Stimulated activated CD8-positive, alpha-beta memory T cell treated with anti-CD3 and anti-CD28 coated beads, Interleukin-7, amount 100 ng/mL, for 24 hours (primary cell): ENCODE results near the gene CSTB.
A peak's percentile ranks its signal among the peaks of the same experiment; 100 is the strongest.

Experiments
- DNase-seq: peaks from one replicate; pipeline ENCODE4 v3.0.0-alpha.2; 2020; ENCODE audit warnings: low read depth

CSTB gene

GRCh38 chr21:43789276-43790009 is 13.3 kb upstream of the CSTB start, which contains the start of gene RRP1:
Gene RRP1, plus strand, starts transcription at chr21:43789577. Its CDS starts 53 bp downstream, at chr21:43789630.
- DNase-seq, result peak; percentile 83

DNA sequence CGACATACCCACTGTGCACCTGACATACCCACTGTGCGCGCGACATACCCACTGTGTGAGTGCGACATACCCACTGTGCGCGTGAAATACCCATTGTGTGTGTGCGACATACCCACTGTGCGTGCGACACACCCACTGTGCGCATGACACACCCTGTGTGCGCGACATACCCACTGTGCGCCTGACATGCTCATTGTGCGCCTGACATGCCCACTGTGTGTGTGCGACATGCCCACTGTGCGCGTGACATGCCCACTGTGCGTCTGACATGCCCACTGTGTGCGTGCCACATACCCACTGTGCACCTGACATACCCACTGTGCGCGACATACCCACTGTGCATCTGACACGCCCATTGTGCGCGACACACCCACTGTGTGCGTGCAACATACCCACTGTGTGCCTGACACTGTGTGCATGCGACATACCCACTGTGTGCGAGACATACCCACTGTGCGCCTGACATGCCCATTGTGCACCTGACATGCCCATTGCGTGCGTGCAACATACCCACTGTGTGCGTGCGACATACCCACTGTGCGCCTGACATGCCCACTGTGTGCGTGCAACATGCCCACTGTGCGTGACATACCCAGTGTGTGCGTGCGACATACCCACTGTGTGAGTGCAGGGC is 10.8 kb upstream of the CSTB start:
- DNase-seq, result no peak

- DNase-seq, result no peak
Observed at GRCh38 chr21:43786300-43786806, 10.2 kb upstream of the CSTB start.

DNA sequence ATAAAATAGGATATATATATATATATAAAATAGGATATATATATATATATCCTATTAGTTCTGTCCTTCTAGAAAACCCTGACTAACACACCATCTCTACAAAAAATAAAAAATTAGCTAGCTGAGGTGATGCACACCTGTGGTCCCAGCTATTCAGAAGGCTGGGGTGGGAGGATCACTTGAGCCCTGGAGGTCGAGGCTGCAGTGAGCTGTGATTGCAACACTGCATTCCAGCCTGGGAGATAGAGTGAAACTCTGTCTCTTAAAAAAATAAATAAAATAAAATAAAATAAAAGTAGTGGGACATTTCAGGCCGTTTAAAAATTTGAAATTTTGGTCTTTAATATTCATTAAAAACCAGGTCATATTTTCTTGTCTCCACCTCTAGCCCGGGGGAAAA is 9.0 kb upstream of the CSTB start:
- DNase-seq, result no peak

DNA sequence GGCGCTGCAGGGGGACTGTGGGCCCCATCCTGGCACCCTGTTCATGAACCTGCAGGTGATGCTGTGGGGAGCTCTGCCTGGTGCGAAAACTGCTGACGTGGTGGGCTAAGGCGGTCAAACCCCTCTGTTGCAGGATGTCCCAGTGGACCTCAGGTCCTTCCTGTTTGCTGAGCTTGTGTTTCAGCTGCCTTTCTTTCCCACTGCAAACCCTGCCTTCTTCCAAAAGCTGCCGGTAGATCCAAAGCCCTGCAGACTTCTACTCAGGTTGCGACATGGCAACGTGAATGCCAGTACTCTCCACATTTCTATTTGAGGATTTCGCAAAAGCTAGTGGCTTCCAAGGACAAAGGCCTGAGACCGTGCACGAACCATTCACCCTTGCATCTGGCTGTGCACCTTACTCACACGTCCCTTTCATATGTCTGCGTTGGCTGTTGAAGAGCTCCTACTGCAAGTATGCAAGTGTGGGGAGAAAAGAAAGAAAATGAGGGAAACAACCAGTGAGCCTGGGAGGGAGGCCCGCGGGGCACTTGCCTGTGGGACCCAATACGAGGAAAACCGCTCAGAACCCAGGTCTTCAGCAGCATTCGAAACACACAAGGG is 7.1 kb upstream of the CSTB start:
- no peak for DNase-seq

- DNase-seq, result no peak
Observed at GRCh38 chr21:43782431-43783097, 6.5 kb upstream of the CSTB start.

GRCh38 chr21:43781846-43782245 is 5.7 kb upstream of the CSTB start:
- no peak for DNase-seq

GRCh38 chr21:43779660-43780059 is 3.6 kb upstream of the CSTB start:
- no peak for DNase-seq

DNA sequence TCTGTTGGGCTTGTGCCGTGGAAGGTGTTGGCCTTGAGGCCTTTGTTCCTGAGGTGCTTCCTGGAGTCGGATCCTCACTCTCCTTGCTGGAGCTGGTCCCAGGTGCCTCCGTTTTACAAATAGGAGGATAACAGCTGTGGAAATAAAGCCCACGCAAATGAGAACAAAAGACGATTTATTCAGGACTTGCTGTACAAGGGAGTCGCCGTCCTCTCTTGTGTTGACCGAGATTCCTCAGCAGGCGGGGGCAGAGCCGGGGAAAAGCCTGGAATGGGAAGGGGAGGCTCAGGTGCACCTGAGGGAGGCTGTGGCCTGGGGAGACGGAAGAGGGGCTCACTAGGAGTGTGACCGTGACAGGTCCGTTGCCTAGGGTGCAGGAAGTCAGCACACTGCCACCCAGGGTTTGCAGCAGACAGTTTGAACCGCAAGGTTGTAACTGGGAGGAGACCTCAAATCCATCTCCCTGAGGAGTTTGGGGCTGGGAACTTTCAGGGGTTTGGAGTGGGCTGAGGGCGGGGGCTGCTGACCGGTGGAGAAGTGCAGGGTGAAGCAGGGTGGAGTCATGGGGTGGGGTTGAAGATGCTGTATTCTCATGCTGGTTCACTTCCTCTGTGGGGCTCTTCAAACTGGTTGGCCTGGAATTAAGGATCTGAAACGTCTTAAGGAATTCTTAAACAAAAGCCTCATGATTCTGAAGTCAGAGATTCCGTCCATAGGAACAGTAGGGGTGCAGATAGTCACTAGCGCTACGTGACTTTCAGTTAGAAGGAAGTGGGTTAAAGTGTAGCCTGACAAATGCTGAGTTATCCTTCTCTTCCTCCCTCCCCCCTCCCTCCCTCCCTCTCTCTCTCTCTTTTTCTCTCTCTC is 2.6 kb upstream of the CSTB start:
- no peak for DNase-seq

DNA sequence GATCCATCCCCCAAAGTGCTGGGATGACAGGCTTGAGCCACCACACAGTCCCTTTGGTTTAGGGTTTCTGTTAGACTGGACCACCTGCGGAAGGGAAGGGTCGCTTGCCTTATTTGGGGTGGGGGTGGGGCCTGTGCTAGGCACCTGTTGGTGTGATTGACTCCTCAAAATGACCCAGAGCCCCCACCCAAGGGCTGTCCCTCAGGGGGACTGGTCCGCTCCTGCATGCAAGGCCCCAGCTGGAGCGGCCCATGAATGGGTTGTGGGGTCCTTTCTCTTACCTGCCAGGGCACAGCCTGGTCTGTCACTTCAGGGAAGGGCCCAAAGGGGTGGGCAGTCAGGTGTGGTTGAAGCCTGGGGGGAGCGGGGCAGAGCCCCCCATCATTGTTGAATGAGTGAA is 1.8 kb upstream of the CSTB start:
- DNase-seq, result no peak

DNA sequence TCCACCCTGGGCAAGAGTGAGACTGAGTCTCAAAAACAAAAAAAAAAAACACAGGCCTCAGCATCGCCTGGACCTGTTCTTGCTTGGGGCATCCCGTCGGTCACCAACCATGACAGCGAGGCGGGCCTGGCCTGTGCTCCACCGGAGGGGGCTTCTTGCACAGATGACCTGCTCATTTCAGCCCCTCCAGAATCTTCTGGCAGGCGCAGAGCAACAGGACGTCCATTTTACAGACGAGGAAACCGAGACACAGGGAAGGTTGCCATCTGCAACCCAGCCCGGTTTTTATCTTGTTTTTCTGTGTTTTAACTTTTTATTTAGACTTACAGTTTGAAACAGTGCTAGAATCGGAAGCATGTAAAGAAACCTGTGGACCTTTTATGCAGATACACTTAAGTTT is 918 bp downstream of the CSTB start:
- no peak for DNase-seq

DNA sequence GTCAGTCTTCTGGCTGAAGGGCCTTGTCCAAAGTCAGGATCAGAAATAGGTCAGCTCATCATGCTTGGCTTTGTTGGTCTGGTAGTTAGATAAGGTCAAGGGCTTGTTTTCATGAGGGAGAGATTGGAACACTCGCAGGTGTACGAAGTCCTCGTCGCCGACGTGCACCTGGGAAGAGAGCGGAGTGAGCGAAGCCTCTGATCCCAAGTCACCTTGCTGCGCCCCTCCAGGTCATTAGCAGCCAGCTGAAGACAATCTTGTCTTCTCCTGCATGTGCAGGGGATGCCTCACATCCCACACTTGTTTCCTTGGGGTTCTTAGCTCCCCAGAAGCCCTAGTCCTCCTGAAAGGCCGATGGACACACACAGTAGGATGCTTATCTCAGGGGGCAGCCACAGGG is 1.9 kb downstream of the CSTB start:
- DNase-seq, result no peak

DNA sequence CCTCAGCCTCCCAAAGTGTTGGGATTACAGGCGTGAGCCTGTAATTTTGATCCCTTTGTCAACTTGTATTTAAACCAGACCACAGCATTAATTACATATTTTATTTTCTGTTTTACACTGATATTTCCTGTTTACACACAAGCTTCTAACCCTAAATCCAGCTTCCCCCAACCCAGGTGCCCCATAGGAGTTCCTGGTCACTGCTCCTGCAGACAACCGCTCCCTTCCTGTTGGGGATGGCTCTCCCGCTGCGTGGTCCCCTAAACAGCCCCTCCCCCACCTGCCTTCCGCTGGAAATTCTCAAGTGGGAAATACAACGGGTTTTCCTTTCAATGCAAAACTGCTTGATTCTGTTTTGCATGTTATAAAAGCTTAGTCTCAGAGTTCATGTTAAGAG is 3.7 kb downstream of the CSTB start:
- no peak for DNase-seq

DNA sequence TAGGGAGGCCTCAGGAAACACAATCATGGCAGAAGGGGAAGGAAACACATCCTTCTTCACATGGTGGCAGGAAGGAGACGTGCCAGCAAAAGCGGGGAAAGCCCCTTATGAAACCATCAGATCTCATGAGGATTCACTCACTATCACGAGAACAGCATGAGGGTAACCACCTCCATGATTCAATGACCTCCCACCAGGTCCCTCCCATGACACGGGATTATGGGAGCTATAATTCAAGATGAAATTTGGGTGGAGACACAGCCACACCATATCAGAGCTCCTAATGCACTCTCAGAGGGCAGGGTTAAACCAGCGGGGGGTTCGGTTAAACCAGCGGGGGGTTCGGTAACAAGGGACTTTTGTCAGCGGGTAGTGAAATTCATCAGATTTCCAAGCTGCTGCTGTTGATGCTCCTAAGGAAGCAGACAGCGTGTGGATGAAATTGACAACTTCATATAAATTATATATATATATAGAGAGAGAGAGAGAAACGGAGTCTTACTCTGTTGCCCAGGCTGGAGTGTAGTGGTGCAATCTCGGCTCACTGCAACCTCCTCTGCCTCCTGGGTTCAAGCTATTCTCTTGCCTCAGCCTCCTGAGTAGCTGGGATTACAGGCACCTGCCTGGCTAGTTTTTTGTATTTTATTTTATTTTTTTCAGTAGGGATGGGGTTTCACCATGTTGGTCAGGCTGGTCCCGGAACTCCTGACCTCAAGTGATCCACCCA is 4.2 kb downstream of the CSTB start:
- DNase-seq, result no peak

- no peak for DNase-seq
Observed at GRCh38 chr21:43771199-43771675, 4.9 kb downstream of the CSTB start.

- DNase-seq, result no peak
Observed at GRCh38 chr21:43770066-43770655, 5.9 kb downstream of the CSTB start.

DNA sequence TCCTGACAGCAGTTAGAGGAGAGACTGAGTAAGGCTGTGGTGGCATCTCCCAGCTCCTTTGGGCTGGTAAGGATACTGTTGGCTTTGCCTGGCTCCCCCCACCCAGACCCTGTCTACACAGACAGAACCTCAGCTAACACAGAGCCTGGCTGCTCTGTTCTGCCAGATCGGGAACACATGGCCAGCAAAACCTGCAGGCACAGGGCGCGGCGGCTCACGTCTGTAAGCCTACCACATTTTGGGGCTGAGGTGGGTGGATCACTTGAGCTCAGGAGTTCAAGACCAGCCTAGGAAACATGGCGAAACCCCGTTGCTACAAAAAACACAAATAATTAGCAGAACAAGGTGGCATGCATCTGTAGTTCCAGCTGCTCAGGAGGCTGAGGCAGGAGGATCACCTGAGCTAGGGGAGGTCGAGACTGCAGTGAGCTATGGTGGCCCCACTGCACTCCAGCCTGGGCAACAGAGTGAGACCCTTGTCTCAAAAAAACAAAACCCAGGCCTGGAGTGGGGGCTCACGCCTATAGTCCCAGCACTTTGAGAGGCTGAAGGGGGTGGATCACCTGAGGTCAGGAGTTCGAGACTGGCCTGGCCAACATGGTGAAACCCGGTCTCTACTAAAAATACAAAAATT is 6.7 kb downstream of the CSTB start:
- no peak for DNase-seq

DNA sequence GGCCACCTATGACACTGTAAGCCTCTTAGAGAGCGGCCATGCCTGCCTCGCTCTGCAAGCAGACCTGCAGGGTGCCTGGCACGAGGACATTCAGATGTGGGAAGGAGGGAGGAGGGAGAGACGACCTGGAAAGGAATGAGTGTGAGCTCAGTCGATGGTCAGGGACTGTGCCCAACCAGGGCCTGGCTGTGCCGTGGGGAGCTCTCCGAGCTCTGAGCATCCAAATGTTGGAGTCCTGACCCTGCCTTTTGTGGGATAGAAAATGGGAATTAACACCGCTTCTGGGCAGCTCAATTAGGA is 7.3 kb downstream of the CSTB start:
- no peak for DNase-seq

GRCh38 chr21:43767984-43768867 is 7.9 kb downstream of the CSTB start:
- no peak for DNase-seq
